Measurements from ENCODE around the gene CBFB.
A peak's percentile ranks its signal among the peaks of the same experiment; 100 is the strongest.

Gene CBFB

DNA sequence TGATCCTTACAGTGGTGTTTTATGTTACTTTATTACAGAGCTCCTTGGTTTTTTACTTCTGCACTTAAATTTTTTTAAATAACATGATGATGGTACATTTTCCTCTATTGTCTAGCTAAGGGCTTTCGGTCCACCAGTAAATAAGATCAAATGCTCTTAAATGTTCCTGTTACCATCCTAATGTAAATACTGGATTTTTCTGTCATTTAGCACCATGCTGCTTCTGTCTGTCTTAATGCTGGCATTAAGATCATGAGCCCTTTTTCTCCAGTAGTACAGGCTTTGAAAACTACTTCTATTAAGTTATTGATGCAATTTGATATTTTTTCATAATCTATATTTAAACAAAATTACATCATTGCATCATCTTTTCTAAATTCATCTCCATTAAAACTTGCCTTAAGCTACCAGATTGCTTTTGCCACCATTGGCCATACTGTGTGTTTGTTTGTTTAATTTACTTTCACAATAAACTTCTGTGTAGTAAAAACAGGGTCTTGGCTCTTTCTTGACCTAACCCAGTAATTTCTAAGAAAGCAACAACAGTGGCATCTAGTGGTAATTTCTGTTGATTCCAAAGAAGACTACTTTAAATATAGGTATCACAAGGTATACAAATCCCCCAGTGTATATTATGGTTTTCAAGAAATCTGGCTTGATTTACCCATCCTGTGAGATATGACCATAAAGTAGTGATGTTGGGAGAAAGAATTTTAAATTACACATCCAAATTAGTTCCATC, 71.8 kb downstream of the CBFB start:
- Histone ChIP-seq H3K36me3 (ENCODE audit: insufficient read depth) (no peaks in the 10 kb centered on the region), H3K27ac (no peak overlapping the region), H3K4me2 (no peak overlapping the region), H3K9ac (no peak overlapping the region), H3K79me2 (ENCODE audit: insufficient read depth, low read depth) (no peaks in the 10 kb centered on the region), H3K27me3 (ENCODE audit: insufficient read depth, low read depth) (no peaks in the 10 kb centered on the region), H3K4me1 (ENCODE audit: low read depth, poor library complexity, severe bottlenecking) (no peaks in the 10 kb centered on the region), H4K20me1 (ENCODE audit: insufficient read depth) (no peaks in the 10 kb centered on the region), H3K4me3 (IDR thresholded peaks at IDR 0.05; ENCODE audit: insufficient read depth, low read depth, low read length) (no peak overlapping the region), H2AFZ (ENCODE audit: low read depth) (no peak overlapping the region)
- TF ChIP-seq, protein P1, sequence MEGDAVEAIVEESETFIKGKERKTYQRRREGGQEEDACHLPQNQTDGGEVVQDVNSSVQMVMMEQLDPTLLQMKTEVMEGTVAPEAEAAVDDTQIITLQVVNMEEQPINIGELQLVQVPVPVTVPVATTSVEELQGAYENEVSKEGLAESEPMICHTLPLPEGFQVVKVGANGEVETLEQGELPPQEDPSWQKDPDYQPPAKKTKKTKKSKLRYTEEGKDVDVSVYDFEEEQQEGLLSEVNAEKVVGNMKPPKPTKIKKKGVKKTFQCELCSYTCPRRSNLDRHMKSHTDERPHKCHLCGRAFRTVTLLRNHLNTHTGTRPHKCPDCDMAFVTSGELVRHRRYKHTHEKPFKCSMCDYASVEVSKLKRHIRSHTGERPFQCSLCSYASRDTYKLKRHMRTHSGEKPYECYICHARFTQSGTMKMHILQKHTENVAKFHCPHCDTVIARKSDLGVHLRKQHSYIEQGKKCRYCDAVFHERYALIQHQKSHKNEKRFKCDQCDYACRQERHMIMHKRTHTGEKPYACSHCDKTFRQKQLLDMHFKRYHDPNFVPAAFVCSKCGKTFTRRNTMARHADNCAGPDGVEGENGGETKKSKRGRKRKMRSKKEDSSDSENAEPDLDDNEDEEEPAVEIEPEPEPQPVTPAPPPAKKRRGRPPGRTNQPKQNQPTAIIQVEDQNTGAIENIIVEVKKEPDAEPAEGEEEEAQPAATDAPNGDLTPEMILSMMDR (conservative IDR thresholded peaks at IDR 0.05; ENCODE audit: low read depth, low read length) = peak; percentile 29; the same call in 1 of the 2 replicates

DNA sequence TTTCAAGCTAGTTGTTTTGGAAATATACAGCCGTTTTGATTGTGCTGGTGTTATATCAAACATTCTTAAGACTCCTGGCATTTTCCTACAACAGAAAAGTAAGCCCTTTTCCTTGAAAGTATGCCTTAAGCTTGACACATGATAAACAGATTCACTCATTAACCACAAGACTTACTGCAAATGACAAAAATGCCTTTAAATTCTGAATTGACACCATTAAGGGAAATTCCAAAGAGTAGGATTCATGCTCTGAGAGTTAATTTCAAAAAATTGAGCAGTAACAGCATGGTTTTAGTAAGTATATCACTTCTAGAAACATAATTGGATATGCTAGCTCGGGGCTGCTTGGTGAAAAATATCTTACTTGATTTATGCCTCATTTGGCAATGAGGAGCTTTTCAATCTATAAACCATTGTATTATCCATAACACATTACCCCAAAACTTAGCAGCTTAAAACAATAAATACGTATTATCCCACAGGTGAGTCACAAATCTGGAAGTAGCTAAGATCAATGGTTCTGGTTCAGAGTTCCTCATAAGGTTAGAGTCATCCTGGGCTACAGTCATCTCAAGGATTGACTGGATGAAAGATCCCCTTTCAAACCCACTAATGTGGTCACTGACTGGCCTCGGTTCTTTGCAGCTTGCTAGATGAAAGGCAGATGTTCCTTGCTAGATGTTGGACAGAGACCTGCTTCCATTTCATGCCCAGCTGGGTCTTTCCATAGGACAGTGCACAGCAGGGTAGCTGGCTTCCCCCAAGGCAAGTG, 72.5 kb downstream of the CBFB start:
- Histone ChIP-seq H2AFZ (ENCODE audit: low read depth) (no peak overlapping the region), H3K9ac (no peak overlapping the region), H3K4me2 (no peak overlapping the region), H3K27me3 (ENCODE audit: insufficient read depth, low read depth) (no peaks in the 10 kb centered on the region), H3K27ac (no peak overlapping the region), H4K20me1 (ENCODE audit: insufficient read depth) (no peaks in the 10 kb centered on the region), H3K79me2 (ENCODE audit: insufficient read depth, low read depth) (no peaks in the 10 kb centered on the region), H3K4me3 (IDR thresholded peaks at IDR 0.05; ENCODE audit: insufficient read depth, low read depth, low read length) (no peak overlapping the region), H3K4me1 (ENCODE audit: low read depth, poor library complexity, severe bottlenecking) (no peaks in the 10 kb centered on the region), H3K36me3 (ENCODE audit: insufficient read depth) (no peaks in the 10 kb centered on the region)
- TF ChIP-seq, protein P1 (conservative IDR thresholded peaks at IDR 0.05; ENCODE audit: low read depth, low read length) = 0 out of 2 replicates have a peak, but pooled peaks have one; percentile 11

DNA sequence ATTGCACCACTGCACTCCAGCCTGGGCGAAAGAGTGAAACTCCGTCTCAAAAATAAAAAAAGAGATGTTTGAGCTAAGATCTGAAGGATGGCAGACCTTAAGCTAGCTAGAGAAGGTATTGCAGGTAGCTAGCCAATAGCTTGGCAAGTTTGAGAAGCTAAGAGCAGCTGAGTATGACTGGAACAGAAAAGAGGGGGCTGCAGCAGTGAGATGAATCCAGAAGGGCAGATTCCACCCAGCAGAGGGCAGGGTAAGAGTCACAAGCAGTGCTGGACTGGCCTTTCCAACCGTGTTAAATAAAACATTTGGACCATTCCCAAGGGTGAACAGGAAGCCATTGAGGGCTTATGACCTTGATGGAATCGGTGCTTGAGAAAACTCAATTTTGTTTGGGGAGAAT, 75.1 kb downstream of the CBFB start:
- Histone ChIP-seq H2AFZ (ENCODE audit: low read depth) (no peak overlapping the region), H4K20me1 (ENCODE audit: insufficient read depth) (no peaks in the 10 kb centered on the region), H3K4me3 (IDR thresholded peaks at IDR 0.05; ENCODE audit: insufficient read depth, low read depth, low read length) (no peak overlapping the region), H3K79me2 (ENCODE audit: insufficient read depth, low read depth) (no peaks in the 10 kb centered on the region), H3K4me2 (no peak overlapping the region), H3K27ac (no peak overlapping the region), H3K27me3 (ENCODE audit: insufficient read depth, low read depth) (no peaks in the 10 kb centered on the region), H3K9ac (no peak overlapping the region), H3K36me3 (ENCODE audit: insufficient read depth) (no peaks in the 10 kb centered on the region), H3K4me1 (ENCODE audit: low read depth, poor library complexity, severe bottlenecking) (no peaks in the 10 kb centered on the region)
- TF ChIP-seq, protein P1 (conservative IDR thresholded peaks at IDR 0.05; ENCODE audit: low read depth, low read length) = 0 out of 2 replicates have a peak, but pooled peaks have one; percentile 23

DNA sequence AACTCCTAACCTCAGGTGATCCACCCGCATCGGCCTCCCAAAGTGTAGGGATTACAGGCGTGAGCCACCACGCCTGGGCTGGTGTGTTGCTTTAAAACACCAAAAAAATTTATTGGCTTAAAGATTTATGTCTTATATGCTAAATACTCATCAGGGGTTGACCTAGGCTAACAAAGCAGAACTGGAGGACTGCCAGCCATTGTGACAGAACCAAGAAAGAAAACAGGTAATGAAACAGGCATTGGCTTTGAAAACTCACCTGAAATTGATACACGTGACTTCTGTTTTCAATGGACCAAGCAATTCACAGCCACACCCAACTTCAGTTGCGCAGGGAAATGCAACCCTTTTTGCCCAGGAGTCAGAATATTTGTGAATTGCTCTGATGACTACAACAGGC, 75.9 kb downstream of the CBFB start:
- Histone ChIP-seq H3K9ac (no peak overlapping the region), H3K27me3 (ENCODE audit: insufficient read depth, low read depth) (no peaks in the 10 kb centered on the region), H2AFZ (ENCODE audit: low read depth) (no peak overlapping the region), H3K4me2 (no peak overlapping the region), H4K20me1 (ENCODE audit: insufficient read depth) (no peaks in the 10 kb centered on the region), H3K27ac (no peak overlapping the region), H3K79me2 (ENCODE audit: insufficient read depth, low read depth) (no peaks in the 10 kb centered on the region), H3K4me3 (IDR thresholded peaks at IDR 0.05; ENCODE audit: insufficient read depth, low read depth, low read length) (no peak overlapping the region), H3K36me3 (ENCODE audit: insufficient read depth) (no peaks in the 10 kb centered on the region), H3K4me1 (ENCODE audit: low read depth, poor library complexity, severe bottlenecking) (peaks cover 3% of the 10 kb centered on the region)
- TF ChIP-seq, protein P1 (conservative IDR thresholded peaks at IDR 0.05; ENCODE audit: low read depth, low read length) = no peak
